HepG2 (cell line): Measurements from ENCODE around the gene PPDPF. TPM values are rescaled to one million over a fixed set of nuclear protein-coding genes. Genes with fewer than 3 reads are reported as not detected.

Experiments
- CBX2 ChIP-seq, 2 experiments: fragments of 200-600 bp in 1 of 2; sonication (generic); formaldehyde crosslinking in 1 of 2; IDR thresholded peaks; 2 replicates each; pipeline versions ENCODE4 v1.7.0 to v1.8.1; 2018 to 2022; ENCODE audit warnings: low read depth in 2 of 2, low read length in 1 of 2, mild to moderate bottlenecking in 1 of 2, missing genetic modification reagents in 1 of 2
- ERF ChIP-seq: IDR thresholded peaks from 2 replicates; pipeline ENCODE4 v1.6.1; 2018; ENCODE audit warnings: missing biosample characterization, missing genetic modification reagents
- MED1 ChIP-seq: sonication (generic); formaldehyde crosslinking; IDR thresholded peaks from 2 replicates; pipeline ENCODE4 v1.4.0; 2020; ENCODE audit warnings: missing genetic modification reagents
- ZNF143 ChIP-seq: sonication (generic); formaldehyde crosslinking; IDR thresholded peaks from 2 replicates; pipeline ENCODE4 v1.4.0; 2020; ENCODE audit warnings: missing genetic modification reagents
- ZNF703 ChIP-seq: sonication (generic); formaldehyde crosslinking; IDR thresholded peaks from 2 replicates; pipeline ENCODE4 v1.5.1; 2020; ENCODE audit warnings: missing genetic modification reagents, mild to moderate bottlenecking, moderate library complexity, borderline replicate concordance
- ZNF883 ChIP-seq: sonication (generic); formaldehyde crosslinking; IDR thresholded peaks from 2 replicates; pipeline ENCODE4 v1.5.1; 2020; ENCODE audit warnings: mild to moderate bottlenecking, missing genetic modification reagents; ENCODE audit errors: not compliant biosample characterization
- polyA plus RNA-seq, 8 experiments: library from polyadenylated mRNA; depleted of rRNA in 3 of 8; stranded (reverse) in 7 of 8; unstranded in 1 of 8; fragments of >200 nt; fragmentation: Illumina TruSeq in 4 of 8; extraction: Trizol in 4 of 8; gene quantifications; 2 replicates each; pipeline versions ENCODE4 v1.2.1 to v1.2.3, GENCODE V29; 2011 to 2016; ENCODE audit warnings: low read depth in 4 of 8, missing spikeins in 1 of 8, mixed read lengths in 1 of 8; ENCODE audit not compliant: insufficient read depth in 1 of 8
- total RNA-seq, 5 experiments: library from RNA; depleted of rRNA; stranded (reverse); fragments of >200 nt; fragmentation: Illumina TruSeq; extraction: Trizol; gene quantifications; 2 replicates each; pipeline ENCODE4 v1.2.3, GENCODE V29; 2016; ENCODE audit warnings: low read depth in 1 of 5
- TF ChIP-seq, protein P1 (sequence below): sonication (generic); formaldehyde crosslinking; IDR thresholded peaks from 2 replicates; pipeline ENCODE4 v1.4.0; 2020; ENCODE audit warnings: missing genetic modification reagents
- TF ChIP-seq, protein P2 (sequence below): sonication (generic); formaldehyde crosslinking; IDR thresholded peaks from 2 replicates; pipeline ENCODE4 v1.8.1; 2022; ENCODE audit warnings: low read depth, mild to moderate bottlenecking, missing genetic modification reagents
- TF ChIP-seq, protein P3 (sequence below): IDR thresholded peaks from 2 replicates; pipeline ENCODE4 v1.6.1; 2018; ENCODE audit warnings: missing genetic modification reagents
- TF ChIP-seq, protein P4 (sequence below): sonication (generic); formaldehyde crosslinking; IDR thresholded peaks from 2 replicates; pipeline ENCODE4 v1.4.0; 2020; ENCODE audit warnings: missing genetic modification reagents
- TF ChIP-seq, protein P5 (sequence below): IDR thresholded peaks from 2 replicates; pipeline ENCODE4 v1.6.1; 2016; ENCODE audit warnings: mild to moderate bottlenecking
- TF ChIP-seq, protein P6 (sequence below): sonication (generic); formaldehyde crosslinking; IDR thresholded peaks from 2 replicates; pipeline ENCODE4 v1.4.0; 2020; ENCODE audit warnings: mild to moderate bottlenecking, low read depth, missing genetic modification reagents
- TF ChIP-seq, protein P7 (sequence below), 2 experiments: sonication (generic) in 1 of 2; formaldehyde crosslinking in 1 of 2; IDR thresholded peaks; 2 replicates each; pipeline versions ENCODE4 v1.4.0 to v1.6.1; 2018 to 2020; ENCODE audit warnings: missing genetic modification reagents in 2 of 2, borderline replicate concordance in 1 of 2, low read depth in 1 of 2, mild to moderate bottlenecking in 1 of 2, missing biosample characterization in 1 of 2

The PPDPF gene
- total and polyA plus RNA-seq, 2 of the 13 experiments (the other 11 are each of a cell fraction or from before 2014, with no cell fraction given), result 1.8 to 7.0 TPM

DNA sequence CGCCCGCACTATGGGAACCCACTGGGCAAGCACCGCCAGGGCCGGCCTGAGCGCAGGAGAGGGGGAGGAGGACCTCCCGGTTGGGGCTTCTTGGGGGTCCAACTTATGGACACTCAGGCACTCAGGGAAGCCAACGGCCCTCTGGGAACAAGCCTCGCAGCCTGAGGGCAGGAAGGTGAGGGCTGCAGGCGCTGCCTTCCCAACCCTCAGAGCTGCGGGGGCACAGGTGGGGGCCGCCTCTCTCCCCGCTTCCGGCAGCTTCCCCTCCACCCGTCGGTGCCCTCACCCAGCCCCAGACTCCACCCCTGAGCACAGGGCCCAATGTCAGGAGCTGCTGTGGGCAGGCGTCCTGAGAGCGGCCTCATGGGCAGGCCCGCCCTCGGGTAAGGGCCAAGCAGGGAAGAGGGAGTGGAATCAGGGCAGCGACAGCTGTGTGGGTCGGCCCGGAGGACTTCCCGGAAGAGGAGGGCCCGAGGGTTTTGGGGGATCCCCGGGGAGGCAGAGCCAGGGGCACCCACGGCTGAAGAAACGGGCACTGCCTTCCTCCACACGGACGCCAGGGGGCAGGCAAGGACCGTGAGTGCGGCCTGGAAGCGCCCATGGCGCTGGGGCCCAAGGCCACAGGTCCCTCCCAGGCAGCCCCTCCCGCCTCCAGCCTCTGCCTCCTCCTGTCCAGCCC is 17.1 kb downstream of the PPDPF start (continued):
- TF ChIP-seq, protein P1, sequence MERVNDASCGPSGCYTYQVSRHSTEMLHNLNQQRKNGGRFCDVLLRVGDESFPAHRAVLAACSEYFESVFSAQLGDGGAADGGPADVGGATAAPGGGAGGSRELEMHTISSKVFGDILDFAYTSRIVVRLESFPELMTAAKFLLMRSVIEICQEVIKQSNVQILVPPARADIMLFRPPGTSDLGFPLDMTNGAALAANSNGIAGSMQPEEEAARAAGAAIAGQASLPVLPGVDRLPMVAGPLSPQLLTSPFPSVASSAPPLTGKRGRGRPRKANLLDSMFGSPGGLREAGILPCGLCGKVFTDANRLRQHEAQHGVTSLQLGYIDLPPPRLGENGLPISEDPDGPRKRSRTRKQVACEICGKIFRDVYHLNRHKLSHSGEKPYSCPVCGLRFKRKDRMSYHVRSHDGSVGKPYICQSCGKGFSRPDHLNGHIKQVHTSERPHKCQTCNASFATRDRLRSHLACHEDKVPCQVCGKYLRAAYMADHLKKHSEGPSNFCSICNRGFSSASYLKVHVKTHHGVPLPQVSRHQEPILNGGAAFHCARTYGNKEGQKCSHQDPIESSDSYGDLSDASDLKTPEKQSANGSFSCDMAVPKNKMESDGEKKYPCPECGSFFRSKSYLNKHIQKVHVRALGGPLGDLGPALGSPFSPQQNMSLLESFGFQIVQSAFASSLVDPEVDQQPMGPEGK (CRISPR knock-in tag), result peak; percentile 99
- TF ChIP-seq ZNF143 (CRISPR knock-in tag) (peak; percentile 58), MED1 (CRISPR knock-in tag) (peak; percentile 82), CBX2 (IDR thresholded peaks at IDR 0.05; ENCODE audit: low read depth, low read length) (no peak), CBX2 (CRISPR knock-in tag; IDR thresholded peaks at IDR 0.05; ENCODE audit: low read depth) (peak; percentile 76; the same call in 1 of the 2 replicates), ZNF883 (CRISPR knock-in tag) (peak; percentile 97), ERF (CRISPR knock-in tag) (peak; percentile 96), ZNF703 (CRISPR knock-in tag) (no peak)
- TF ChIP-seq, protein P2, sequence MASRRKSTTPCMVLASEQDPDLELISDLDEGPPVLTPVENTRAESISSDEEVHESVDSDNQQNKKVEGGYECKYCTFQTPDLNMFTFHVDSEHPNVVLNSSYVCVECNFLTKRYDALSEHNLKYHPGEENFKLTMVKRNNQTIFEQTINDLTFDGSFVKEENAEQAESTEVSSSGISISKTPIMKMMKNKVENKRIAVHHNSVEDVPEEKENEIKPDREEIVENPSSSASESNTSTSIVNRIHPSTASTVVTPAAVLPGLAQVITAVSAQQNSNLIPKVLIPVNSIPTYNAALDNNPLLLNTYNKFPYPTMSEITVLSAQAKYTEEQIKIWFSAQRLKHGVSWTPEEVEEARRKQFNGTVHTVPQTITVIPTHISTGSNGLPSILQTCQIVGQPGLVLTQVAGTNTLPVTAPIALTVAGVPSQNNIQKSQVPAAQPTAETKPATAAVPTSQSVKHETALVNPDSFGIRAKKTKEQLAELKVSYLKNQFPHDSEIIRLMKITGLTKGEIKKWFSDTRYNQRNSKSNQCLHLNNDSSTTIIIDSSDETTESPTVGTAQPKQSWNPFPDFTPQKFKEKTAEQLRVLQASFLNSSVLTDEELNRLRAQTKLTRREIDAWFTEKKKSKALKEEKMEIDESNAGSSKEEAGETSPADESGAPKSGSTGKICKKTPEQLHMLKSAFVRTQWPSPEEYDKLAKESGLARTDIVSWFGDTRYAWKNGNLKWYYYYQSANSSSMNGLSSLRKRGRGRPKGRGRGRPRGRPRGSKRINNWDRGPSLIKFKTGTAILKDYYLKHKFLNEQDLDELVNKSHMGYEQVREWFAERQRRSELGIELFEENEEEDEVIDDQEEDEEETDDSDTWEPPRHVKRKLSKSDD, result peak; percentile 95
- TF ChIP-seq, protein P3, sequence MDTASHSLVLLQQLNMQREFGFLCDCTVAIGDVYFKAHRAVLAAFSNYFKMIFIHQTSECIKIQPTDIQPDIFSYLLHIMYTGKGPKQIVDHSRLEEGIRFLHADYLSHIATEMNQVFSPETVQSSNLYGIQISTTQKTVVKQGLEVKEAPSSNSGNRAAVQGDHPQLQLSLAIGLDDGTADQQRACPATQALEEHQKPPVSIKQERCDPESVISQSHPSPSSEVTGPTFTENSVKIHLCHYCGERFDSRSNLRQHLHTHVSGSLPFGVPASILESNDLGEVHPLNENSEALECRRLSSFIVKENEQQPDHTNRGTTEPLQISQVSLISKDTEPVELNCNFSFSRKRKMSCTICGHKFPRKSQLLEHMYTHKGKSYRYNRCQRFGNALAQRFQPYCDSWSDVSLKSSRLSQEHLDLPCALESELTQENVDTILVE (CRISPR knock-in tag), result peak; percentile 90
- TF ChIP-seq, protein P4, sequence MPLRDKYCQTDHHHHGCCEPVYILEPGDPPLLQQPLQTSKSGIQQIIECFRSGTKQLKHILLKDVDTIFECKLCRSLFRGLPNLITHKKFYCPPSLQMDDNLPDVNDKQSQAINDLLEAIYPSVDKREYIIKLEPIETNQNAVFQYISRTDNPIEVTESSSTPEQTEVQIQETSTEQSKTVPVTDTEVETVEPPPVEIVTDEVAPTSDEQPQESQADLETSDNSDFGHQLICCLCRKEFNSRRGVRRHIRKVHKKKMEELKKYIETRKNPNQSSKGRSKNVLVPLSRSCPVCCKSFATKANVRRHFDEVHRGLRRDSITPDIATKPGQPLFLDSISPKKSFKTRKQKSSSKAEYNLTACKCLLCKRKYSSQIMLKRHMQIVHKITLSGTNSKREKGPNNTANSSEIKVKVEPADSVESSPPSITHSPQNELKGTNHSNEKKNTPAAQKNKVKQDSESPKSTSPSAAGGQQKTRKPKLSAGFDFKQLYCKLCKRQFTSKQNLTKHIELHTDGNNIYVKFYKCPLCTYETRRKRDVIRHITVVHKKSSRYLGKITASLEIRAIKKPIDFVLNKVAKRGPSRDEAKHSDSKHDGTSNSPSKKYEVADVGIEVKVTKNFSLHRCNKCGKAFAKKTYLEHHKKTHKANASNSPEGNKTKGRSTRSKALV, result peak; percentile 87; the same call in 1 of the 2 replicates
- TF ChIP-seq, protein P5, sequence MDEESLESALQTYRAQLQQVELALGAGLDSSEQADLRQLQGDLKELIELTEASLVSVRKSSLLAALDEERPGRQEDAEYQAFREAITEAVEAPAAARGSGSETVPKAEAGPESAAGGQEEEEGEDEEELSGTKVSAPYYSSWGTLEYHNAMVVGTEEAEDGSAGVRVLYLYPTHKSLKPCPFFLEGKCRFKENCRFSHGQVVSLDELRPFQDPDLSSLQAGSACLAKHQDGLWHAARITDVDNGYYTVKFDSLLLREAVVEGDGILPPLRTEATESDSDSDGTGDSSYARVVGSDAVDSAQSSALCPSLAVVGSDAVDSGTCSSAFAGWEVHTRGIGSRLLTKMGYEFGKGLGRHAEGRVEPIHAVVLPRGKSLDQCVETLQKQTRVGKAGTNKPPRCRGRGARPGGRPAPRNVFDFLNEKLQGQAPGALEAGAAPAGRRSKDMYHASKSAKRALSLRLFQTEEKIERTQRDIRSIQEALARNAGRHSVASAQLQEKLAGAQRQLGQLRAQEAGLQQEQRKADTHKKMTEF, result peak; percentile 97
- TF ChIP-seq, protein P6, sequence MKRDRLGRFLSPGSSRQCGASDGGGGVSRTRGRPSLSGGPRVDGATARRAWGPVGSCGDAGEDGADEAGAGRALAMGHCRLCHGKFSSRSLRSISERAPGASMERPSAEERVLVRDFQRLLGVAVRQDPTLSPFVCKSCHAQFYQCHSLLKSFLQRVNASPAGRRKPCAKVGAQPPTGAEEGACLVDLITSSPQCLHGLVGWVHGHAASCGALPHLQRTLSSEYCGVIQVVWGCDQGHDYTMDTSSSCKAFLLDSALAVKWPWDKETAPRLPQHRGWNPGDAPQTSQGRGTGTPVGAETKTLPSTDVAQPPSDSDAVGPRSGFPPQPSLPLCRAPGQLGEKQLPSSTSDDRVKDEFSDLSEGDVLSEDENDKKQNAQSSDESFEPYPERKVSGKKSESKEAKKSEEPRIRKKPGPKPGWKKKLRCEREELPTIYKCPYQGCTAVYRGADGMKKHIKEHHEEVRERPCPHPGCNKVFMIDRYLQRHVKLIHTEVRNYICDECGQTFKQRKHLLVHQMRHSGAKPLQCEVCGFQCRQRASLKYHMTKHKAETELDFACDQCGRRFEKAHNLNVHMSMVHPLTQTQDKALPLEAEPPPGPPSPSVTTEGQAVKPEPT, result peak; percentile 95
- TF ChIP-seq, protein P7, sequence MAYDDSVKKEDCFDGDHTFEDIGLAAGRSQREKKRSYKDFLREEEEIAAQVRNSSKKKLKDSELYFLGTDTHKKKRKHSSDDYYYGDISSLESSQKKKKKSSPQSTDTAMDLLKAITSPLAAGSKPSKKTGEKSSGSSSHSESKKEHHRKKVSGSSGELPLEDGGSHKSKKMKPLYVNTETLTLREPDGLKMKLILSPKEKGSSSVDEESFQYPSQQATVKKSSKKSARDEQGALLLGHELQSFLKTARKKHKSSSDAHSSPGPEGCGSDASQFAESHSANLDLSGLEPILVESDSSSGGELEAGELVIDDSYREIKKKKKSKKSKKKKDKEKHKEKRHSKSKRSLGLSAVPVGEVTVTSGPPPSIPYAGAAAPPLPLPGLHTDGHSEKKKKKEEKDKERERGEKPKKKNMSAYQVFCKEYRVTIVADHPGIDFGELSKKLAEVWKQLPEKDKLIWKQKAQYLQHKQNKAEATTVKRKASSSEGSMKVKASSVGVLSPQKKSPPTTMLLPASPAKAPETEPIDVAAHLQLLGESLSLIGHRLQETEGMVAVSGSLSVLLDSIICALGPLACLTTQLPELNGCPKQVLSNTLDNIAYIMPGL (CRISPR knock-in tag; IDR thresholded peaks at IDR 0.05; ENCODE audit: borderline replicate concordance in 1 of 2, low read depth in 1 of 2), result peak; percentile 97 to 99
